ENCODE results near the gene S100A16.
"Not testable (repeated sequence)": the region's sequence is repeated elsewhere in the genome, so short reads cannot be mapped to it uniquely, and the experiment has no call there.

The S100A16 gene

GRCh38 chr1:153612755-153613331 lies at the start of gene S100A16:
Gene S100A16 (minus strand): TSS chr1:153613137. CDS start chr1:153608151, 4,986 bp downstream.
- DNase-seq (ENCODE audit: low read depth): no peak

- DNase-seq (ENCODE audit: low read depth): no peak
Measured at GRCh38 chr1:153662269-153662668, 49.3 kb upstream of the S100A16 start.

- DNase-seq (ENCODE audit: low read depth): no peak
Measured at GRCh38 chr1:153661111-153661708, 48.3 kb upstream of the S100A16 start.

- no peak for DNase-seq (ENCODE audit: low read depth)
Measured at GRCh38 chr1:153659656-153660055, 46.7 kb upstream of the S100A16 start.

- DNase-seq (ENCODE audit: low read depth): no peak
Measured at GRCh38 chr1:153659175-153659534, 46.2 kb upstream of the S100A16 start.

GRCh38 chr1:153658400-153659174 lies 45.6 kb upstream of the S100A16 start, which contains the start of gene SNAPIN:
Gene SNAPIN (plus strand): TSS chr1:153658703. CDS start chr1:153658744, 41 bp downstream.
- peak; percentile 89 for DNase-seq (ENCODE audit: low read depth)

GRCh38 chr1:153655333-153655732 lies 42.4 kb upstream of the S100A16 start:
- DNase-seq (ENCODE audit: low read depth): no peak

GRCh38 chr1:153652805-153653500 lies 40.0 kb upstream of the S100A16 start:
- DNase-seq (ENCODE audit: low read depth): no peak

- DNase-seq (ENCODE audit: low read depth): no peak
Measured at GRCh38 chr1:153651771-153652170, 38.8 kb upstream of the S100A16 start.

- DNase-seq (ENCODE audit: low read depth): no peak
Measured at GRCh38 chr1:153649863-153650235, 36.9 kb upstream of the S100A16 start.

GRCh38 chr1:153649137-153649862 lies 36.4 kb upstream of the S100A16 start:
- no peak for DNase-seq (ENCODE audit: low read depth)

GRCh38 chr1:153648000-153648643 lies 35.2 kb upstream of the S100A16 start:
- no peak for DNase-seq (ENCODE audit: low read depth)

- no peak for DNase-seq (ENCODE audit: low read depth)
Measured at GRCh38 chr1:153647346-153647714, 34.4 kb upstream of the S100A16 start.

GRCh38 chr1:153646672-153647345 lies 33.9 kb upstream of the S100A16 start:
- DNase-seq (ENCODE audit: low read depth): no peak

- DNase-seq (ENCODE audit: low read depth): no peak
Measured at GRCh38 chr1:153643816-153644215, 30.9 kb upstream of the S100A16 start.

GRCh38 chr1:153643100-153643499 lies 30.2 kb upstream of the S100A16 start:
- DNase-seq (ENCODE audit: low read depth): no peak

GRCh38 chr1:153642161-153642560 lies 29.2 kb upstream of the S100A16 start:
- no peak for DNase-seq (ENCODE audit: low read depth)

- DNase-seq (ENCODE audit: low read depth): no peak
Measured at GRCh38 chr1:153640861-153641260, 27.9 kb upstream of the S100A16 start.

- not testable (repeated sequence) for DNase-seq (ENCODE audit: low read depth)
Measured at GRCh38 chr1:153640213-153640612, 27.3 kb upstream of the S100A16 start.

GRCh38 chr1:153639280-153639679 lies 26.3 kb upstream of the S100A16 start:
- no peak for DNase-seq (ENCODE audit: low read depth)

GRCh38 chr1:153638261-153638660 lies 25.3 kb upstream of the S100A16 start:
- DNase-seq (ENCODE audit: low read depth): no peak

Data from activated T-cell treated with anti-CD3 and anti-CD28 coated beads for 24 hours (primary cell).